UCSD-AML1 (cell line): ENCODE results near the gene MYO9B.

Experiments
- DNase-seq: peaks from one replicate; lab custom pipeline; 2025; ENCODE audit not compliant: unreplicated experiment; lab: John Stamatoyannopoulos, UW

MYO9B gene

DNA sequence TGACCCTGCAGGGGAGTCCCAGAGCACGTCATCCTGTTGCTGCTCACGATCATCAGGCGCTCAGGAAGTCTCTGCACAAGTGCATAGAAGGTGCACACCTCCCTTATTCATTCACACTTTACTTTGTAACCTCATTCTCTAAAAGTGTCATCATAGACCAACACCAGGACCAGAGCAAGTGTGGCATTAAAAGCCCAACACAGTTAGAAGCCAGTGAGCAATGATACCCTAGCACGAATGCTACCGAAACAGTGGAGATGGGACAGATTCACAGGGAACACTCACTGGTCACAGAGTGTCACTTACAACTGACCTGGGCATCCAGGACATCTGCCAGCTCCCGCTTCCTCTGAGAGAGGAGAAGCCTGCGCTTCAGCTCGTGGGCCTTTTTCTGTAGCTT lies 17.3 kb upstream of the MYO9B start:
- DNase-seq, result no peak

DNA sequence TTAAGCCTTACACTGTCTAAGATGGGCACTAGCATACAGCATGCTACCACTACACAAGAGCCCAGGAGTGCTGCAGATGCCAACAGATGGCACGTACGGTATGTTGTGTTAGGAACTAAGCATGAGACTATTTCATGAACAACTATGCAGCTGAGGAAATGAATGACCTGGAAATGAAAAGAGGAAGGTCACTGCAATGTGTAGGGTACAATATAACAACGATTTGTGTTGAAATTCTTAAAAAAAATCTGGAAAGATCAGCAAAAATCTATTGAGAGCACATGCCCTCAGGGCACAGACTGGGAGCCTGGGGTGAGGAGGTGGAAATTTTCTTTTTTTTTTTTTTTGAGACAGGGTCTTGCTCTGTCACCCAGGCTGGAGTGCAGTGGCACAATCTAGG lies 14.8 kb upstream of the MYO9B start:
- no peak for DNase-seq

DNA sequence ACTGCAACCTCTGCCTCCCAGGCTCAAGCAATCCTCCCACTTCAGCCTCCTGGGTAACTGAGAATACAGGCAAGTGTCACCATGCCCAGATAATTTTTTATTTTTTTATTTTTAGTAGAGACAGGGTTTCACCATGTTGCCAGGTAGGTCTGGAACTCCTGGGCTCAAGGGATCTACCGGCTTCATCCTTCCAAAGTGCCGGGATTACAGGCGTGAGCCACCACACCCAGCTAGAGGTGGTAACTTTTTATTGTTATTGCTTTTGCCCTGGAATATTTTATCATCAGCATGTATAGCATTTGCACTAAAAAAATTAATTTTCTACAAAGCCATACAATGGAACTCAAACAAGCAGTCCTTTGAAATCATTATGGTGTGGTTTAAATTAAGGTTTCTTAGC lies 14.4 kb upstream of the MYO9B start:
- DNase-seq, result no peak

GRCh38 chr19:17061691-17062090 lies 13.9 kb upstream of the MYO9B start:
- DNase-seq, result no peak

GRCh38 chr19:17063428-17063827 lies 12.1 kb upstream of the MYO9B start:
- no peak for DNase-seq

DNA sequence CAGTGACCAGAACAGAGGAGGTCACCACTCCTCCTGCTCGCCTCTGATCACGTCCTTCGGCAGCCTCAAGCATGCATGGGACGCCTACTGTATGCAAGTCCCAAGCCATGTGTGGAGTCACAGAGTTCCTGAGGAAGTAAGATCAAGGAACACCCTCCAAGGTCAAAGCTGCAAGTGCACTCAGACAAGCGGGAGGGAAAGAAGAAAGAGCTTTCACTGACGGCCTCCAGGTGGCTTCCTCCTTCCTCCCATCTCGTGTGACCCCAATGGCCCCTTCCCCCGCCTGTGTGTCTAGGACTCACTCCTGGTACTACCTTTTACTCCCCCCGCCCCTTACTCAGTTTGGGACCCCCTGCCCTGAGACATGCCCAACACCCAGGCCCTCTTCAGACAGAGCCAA lies 6.4 kb upstream of the MYO9B start:
- DNase-seq, result peak; percentile 15

- DNase-seq, result no peak
Observed at GRCh38 chr19:17070421-17070820, 5.2 kb upstream of the MYO9B start.

GRCh38 chr19:17070912-17071311 lies 4.7 kb upstream of the MYO9B start:
- DNase-seq, result no peak

DNA sequence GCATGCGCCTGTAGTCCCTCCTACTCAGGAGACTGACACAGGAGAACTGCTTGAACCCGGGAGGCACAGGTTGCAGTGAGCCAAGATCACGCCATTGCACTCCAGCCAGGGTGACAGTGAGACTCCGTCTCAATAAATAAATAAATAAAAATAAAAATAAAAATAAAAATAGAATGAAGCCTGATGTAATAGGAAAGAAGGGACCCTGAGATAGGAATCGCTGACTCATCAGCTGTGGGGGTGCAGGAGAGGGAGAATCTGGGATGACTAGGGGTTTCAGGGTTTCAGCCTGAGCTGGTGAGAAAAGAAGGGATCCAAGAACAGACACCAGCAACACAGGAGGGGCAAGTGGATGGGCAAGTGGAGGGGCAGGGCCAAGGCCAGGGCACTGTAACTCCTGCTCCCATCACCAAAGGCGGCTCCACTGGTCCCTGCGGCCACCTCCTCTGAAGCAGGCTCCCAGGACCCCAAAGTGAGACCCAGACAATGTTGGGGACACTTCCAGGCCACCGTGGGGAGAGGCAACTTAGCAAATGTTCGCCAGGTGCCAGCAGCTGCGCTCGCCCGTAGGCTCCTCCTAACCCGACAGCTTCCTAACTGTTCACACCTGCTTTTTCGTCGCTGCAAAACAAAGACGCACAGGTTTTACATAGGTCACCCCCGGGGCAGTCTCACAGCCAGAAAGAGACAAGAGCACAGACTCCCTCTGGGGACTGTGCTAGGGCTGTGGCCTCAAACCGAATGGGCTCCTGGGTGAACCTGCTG lies 1.5 kb upstream of the MYO9B start:
- DNase-seq, result no peak

DNA sequence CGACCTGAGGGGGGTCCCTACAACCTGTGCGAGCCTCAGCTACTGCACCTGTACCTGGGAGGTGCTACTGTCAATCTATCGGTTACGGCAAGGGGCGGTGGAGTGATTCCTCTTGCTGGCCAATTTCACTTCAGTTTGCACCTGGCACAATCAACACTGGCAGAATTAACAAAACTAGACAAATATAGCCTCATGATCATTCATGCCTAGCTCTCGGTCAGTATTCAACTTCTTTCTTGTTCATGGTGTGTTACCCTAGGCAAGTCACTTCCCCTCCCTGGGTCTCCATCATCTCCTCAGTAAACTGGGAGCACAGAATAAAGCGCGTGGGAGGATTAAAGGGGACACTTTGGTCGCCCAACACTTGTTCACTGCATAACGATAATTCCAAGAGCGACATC lies 943 bp upstream of the MYO9B start:
- DNase-seq, result no peak

GRCh38 chr19:17075864-17076542 lies 426 bp downstream of the MYO9B start:
- peak; percentile 56 for DNase-seq

GRCh38 chr19:17076543-17076991 lies 990 bp downstream of the MYO9B start:
- peak; percentile 54 for DNase-seq

DNA sequence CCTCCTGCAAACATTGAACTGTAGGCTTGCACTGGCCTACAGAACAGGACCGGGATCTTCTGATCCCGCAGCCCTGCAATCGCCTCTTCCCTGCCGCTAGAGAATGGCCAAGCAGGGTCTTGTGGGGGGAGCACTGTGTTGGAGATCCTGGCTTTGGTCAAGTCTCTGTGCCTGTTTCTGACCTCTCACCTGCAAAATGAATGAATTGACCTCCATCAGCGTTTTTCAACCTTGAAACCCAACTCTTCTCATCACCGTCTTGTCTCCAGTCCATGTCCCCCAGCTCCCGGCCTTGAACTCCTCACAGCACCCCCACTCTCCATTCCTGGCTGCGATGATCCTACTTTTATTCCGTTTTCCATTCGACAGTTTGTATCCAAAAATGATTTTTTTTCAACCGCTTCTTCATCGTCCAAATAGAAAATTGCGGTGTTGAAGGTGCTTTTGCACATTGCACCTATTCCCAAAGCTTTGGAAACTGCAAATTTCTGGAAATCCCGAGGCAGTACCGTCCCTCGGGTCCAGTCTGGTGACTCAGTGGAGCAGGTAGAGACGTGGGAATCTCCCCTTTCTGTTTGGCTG lies 2.0 kb downstream of the MYO9B start:
- no peak for DNase-seq

DNA sequence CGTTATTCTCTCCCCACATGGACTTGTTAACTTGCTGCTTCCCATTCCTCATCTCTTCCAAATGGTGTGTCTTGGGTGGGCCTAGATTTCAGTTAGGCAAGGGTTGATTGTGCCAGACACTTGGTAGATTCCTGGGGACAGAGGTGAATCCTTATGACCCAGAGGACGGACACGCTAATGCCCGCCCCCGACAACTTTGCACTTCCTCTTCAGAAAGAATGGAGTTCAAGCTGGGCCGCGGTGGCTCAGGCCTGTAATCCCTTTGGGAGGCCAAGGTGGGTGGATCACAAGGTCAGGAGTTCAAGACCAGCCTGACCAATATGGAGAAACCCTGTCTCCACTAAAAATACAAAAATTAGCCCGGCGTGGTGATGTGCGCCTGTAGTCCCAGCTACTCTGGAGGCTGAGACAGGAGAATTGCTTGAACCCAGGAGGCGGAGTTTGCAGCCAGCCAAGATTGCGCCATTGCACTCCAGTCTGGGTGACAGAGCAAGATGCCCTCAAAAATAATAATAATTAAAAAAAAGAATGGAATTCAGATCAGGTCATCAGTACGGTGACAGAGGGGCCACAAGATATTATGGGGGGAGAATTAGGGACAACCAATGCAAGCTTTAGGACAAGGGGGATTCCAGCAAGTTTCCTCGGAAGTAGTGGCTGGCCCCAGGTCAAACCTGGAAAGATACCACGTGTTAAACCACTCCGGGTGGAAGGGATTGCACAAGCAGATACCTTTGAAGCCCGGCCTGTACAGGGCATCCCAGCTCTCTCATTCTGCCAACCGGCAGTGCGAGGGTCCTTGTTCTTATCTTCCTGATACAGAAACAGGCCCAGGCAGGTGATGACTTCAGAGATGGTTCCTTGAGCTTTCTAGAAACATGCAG lies 2.7 kb downstream of the MYO9B start:
- no peak for DNase-seq

DNA sequence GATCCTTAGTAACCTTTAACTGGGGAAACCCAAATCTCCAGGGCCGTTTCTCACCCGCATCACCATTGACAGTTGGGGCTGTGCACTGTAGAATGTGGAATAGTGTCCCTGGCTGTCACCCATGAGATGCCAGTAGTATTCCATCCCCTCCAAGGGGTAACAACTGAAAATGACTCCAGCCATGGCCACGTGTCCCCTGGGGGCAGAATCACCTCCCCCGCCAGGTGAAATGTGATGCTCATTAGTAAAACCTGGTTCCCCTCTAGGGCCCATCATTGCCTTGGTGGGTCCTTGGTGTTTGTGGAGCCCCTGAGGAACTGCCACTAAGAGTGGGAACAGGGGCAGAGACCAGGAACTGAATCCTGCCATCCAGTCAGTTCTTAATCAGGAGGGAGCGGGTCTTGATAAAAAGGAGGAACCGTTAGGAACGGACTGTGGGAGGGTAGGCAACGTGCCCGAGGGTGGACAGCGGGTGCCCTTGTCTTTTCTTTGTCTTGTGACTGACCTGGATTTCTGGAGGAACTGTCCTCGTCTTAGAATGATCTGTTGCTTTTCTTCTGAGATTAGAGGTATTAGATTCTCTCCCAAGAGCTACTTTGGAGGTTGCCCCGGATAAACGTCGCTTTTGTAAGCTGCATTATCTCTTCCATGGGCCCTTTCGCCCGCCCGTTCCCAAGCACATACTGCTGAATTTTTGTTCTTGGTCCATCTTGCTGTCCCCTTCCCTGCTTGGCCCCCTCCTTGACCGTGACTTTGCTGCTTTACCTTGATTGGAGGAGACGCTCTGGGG lies 3.5 kb downstream of the MYO9B start:
- no peak for DNase-seq

DNA sequence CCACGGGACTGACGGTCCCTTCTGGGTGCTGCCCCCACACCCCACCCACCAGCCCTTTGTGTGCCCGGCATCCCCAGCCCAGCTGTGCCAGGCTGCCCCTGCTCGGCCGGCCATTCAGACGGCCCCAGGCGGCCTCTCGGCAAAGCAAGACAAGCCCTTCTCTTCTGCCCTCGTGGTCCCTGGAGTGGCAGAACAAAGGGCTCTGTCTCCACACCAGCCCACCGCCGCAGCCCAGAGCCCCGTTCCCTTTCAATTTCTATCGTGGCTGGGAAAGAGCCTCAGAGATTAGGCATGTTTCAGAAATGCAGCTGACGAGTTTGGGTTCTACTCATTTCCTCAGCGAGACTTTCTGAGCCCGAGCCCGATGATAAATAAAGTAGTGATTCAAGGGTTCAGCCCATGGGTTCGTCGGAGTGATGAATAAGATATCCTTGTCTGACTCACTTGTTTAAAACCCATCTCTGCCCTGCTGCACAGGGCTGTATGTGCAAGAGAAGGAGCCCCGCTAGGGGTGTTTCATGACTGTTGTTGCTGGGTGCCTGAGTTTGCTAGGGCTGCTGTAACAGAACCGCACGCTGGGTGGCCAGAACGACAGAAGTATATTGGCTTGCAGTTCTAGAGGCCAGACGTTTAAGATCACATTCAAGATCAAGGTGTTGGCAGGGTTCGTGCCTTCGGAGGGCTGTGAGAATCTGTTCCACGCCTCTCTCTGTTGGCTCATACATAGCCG lies 4.3 kb downstream of the MYO9B start:
- no peak for DNase-seq

DNA sequence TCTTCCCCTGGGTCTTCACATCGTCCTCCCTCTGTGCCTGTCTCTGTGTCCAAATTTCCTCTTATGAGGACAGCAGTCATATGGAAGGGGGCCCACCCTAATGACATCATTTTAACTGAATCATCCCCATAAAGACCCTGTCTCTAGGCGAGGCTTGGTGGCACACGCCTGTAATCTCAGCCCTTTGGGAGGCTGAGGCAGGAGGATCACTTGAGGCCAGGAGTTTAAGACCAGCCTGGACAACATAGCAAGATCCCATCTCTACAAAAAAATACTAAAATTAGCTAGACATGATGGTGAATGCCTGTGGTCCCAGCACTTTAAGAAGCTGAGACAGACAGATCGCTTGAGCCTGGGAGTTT lies 4.8 kb downstream of the MYO9B start:
- no peak for DNase-seq

DNA sequence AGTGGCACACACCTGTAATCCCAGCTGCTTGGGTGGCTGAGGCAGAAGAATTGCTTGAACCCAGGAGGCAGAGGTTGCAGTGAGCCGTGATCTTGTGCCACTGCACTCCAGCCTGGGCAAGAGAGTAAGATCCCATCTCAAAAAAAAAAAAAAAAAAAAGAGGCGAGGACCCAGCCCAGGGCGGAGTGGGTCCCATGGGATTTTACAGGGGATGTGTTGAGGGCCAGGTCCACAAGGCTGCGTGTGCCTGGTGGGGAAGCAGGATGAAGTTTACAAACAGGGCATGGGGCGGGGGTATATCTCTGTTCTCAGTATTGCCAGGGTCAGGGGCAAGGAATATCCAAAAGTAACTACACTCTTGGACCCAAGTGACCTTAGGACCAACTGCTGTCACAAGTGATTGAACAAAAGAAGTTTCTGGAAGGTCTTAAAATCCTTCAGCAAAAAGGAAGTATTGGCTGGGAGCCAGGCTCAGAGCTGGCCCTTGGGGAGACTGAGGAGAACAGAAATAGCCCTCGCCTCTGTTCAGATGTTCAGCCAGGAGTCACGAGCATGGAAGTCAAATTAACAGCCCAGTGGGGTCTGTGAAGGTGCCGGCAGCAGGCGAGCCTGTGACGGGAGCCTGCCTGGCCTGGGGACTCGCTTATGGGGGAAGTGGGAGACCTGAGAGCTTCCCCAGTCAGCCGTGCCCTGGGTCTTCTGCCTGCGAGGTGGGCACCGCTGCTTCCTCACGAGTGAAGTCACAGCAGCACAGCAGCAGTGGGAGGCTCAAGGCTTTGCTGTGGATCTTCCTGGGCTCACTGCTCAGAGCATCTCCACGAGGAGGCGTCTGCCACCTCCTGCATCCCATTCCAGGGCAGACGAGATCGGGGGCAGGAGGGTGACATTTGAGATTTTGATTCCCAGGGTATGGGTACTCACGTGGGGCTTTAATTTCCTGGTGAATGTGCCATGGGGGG lies 6.4 kb downstream of the MYO9B start:
- DNase-seq, result no peak

GRCh38 chr19:17086120-17086519 lies 10.5 kb downstream of the MYO9B start:
- no peak for DNase-seq
